ENCODE results near the gene FBXL20. TPM values are rescaled to one million over a fixed set of nuclear protein-coding genes. Genes with fewer than 3 reads are reported as not detected.
A peak's percentile ranks its signal among the peaks of the same experiment; 100 is the strongest.

Gene FBXL20
- total RNA-seq, 6 experiments from 2014 or later: 6.0 to 9.8 (median 8.5) TPM

GRCh38 chr17:39408360-39408759 lies 6.9 kb upstream of the FBXL20 start:
- Histone ChIP-seq H3K9me3 (no peaks in the 10 kb centered on the region), H3K36me3 (peaks cover 0 to 58% (median 26%) of the 10 kb centered on the region in 4 donors), H3K4me3 (no peak overlapping the region), H3K27me3 (no peaks in the 10 kb centered on the region), H3K27ac (no peak overlapping the region), H3K4me1 (no peaks in the 10 kb centered on the region)
- no peak for ATAC-seq
- intact Hi-C loops (cut with DNase I): no loop called here
- no peak for DNase-seq
- 100% methylated on average over 2 of the region's 2 CpGs for WGBS (ENCODE audit: insufficient coverage, low coverage, low lambda C conversion rate, missing lambda C conversion rate)
- TF ChIP-seq CTCF (IDR thresholded peaks at IDR 0.05): no peak
- TF ChIP-seq POLR2A (IDR thresholded peaks at IDR 0.05): no peak

DNA sequence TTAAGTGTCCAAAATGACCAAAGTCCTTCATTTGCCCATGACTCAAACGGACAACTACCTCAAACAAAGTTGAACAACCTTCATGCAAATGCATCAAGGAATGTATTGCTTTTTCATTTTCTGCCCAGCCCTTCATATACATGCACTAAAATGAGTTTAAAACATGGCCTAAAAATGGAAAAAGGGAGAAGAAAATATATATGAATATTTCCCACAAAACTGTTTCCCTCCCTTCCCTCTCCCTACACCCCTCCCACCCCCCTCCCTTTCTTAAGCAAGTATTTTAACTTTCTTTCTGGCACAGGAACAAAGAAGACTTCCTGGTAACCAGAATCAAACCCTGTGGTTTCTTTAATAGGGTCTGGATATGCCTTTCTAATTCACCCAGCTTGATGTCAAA lies 5.5 kb upstream of the FBXL20 start:
- WGBS (ENCODE audit: insufficient coverage, low coverage, low lambda C conversion rate, missing lambda C conversion rate): 57% methylated on average over 1 of the region's 1 CpG
- peaks cover 0 to 46% (median 24%) of the 10 kb centered on the region in 4 donors for H3K36me3 ChIP-seq
- DNase-seq (no peak), ATAC-seq (no peak)
- intact Hi-C loops (cut with DNase I): no loop called here
- H3K27me3 ChIP-seq: no peaks in the 10 kb centered on the region
- no peak overlapping the region for H3K27ac ChIP-seq
- H3K4me1 ChIP-seq: no peaks in the 10 kb centered on the region
- H3K4me3 ChIP-seq: no peak overlapping the region
- TF ChIP-seq CTCF (IDR thresholded peaks at IDR 0.05) (no peak), POLR2A (IDR thresholded peaks at IDR 0.05) (no peak)
- no peaks in the 10 kb centered on the region for H3K9me3 ChIP-seq

GRCh38 chr17:39405436-39405835 lies 4.0 kb upstream of the FBXL20 start:
- H3K9me3 ChIP-seq: no peaks in the 10 kb centered on the region
- no peak overlapping the region for H3K27ac ChIP-seq
- no peak for TF ChIP-seq CTCF (IDR thresholded peaks at IDR 0.05)
- no peak for TF ChIP-seq POLR2A (IDR thresholded peaks at IDR 0.05)
- no peak for DNase-seq
- intact Hi-C loops (cut with DNase I): no loop called here
- no peak overlapping the region for H3K4me3 ChIP-seq
- no peaks in the 10 kb centered on the region for H3K27me3 ChIP-seq
- peaks cover 0 to 2% (median 0%) of the 10 kb centered on the region in 4 donors for H3K4me1 ChIP-seq
- peaks cover 0 to 32% (median 21%) of the 10 kb centered on the region in 4 donors for H3K36me3 ChIP-seq
- no peak for ATAC-seq
- 67% methylated on average over 1 of the region's 1 CpG for WGBS (ENCODE audit: insufficient coverage, low coverage, low lambda C conversion rate, missing lambda C conversion rate)

GRCh38 chr17:39404542-39405378 lies 3.3 kb upstream of the FBXL20 start:
- no peak overlapping the region for H3K27ac ChIP-seq
- no peak overlapping the region for H3K4me3 ChIP-seq
- ATAC-seq: no peak
- no peak for DNase-seq
- H3K4me1 ChIP-seq: peaks cover 0 to 8% (median 2%) of the 10 kb centered on the region in 4 donors
- H3K9me3 ChIP-seq: no peaks in the 10 kb centered on the region
- TF ChIP-seq POLR2A (IDR thresholded peaks at IDR 0.05): no peak
- intact Hi-C loops (cut with DNase I): no loop called here
- H3K36me3 ChIP-seq: peaks cover 0 to 25% (median 15%) of the 10 kb centered on the region in 4 donors
- no peaks in the 10 kb centered on the region for H3K27me3 ChIP-seq
- WGBS (ENCODE audit: insufficient coverage, low coverage, low lambda C conversion rate, missing lambda C conversion rate): 77% methylated on average over 5 of the region's 6 CpGs

DNA sequence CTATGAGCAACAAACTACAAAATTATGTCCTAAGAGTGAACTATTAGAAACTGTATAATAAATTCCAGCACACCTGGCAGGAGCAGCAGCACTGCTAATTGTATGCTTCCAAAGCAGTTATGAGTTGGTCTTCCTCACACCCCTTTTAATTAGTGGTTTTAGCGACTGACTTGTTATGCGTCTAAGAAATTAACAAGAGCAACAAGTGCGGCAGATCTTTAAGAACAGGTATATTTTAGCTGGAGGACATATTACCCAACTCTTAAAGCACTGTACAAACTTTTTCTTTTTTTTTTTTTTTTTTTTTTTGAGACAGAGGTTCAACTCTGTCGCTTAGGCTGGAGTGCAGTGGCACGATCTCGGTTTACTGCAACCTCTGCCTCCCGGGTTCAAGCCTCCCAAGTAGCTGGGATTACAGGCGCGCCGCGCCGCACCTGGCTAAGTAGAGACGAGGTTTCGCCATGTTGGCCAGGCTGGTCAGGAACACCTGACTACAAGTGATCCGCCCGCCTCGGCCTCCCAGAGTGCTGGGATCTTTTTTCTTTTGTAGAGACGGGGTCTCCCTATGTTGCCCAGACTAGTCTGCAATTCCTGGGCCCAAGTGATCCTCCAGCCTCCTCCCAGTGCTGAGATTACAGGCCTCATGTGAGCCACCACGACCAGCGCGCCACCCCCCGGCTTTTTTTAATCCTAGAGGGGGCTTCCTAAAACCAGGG lies 1.6 kb upstream of the FBXL20 start:
- Histone ChIP-seq H3K4me1 (peaks cover 0 to 11% (median 3%) of the 10 kb centered on the region in 4 donors), H3K4me3 (no peak overlapping the region), H3K27me3 (no peaks in the 10 kb centered on the region), H3K27ac (no peak overlapping the region), H3K9me3 (no peaks in the 10 kb centered on the region), H3K36me3 (peaks cover 0 to 8% (median 3%) of the 10 kb centered on the region in 4 donors)
- intact Hi-C loops (cut with DNase I): no loop called here
- TF ChIP-seq CTCF (IDR thresholded peaks at IDR 0.05) (no peak), POLR2A (IDR thresholded peaks at IDR 0.05) (no peak)
- ATAC-seq (no peak), DNase-seq (peak in 1 of 3 donors; percentile 48)
- 77% methylated on average over 14 of the region's 22 CpGs for WGBS (ENCODE audit: insufficient coverage, low coverage, low lambda C conversion rate, missing lambda C conversion rate)
